ENCODE results near the gene BICRA. TPM values are rescaled to one million over a fixed set of nuclear protein-coding genes. Genes with fewer than 3 reads are reported as not detected.

Gene BICRA
- total and polyA plus RNA-seq, 9 of the 15 experiments (the other 6 are each of a cell fraction or from before 2014, with no cell fraction given): 0.01 to 8.8 (median 1.2) TPM

DNA sequence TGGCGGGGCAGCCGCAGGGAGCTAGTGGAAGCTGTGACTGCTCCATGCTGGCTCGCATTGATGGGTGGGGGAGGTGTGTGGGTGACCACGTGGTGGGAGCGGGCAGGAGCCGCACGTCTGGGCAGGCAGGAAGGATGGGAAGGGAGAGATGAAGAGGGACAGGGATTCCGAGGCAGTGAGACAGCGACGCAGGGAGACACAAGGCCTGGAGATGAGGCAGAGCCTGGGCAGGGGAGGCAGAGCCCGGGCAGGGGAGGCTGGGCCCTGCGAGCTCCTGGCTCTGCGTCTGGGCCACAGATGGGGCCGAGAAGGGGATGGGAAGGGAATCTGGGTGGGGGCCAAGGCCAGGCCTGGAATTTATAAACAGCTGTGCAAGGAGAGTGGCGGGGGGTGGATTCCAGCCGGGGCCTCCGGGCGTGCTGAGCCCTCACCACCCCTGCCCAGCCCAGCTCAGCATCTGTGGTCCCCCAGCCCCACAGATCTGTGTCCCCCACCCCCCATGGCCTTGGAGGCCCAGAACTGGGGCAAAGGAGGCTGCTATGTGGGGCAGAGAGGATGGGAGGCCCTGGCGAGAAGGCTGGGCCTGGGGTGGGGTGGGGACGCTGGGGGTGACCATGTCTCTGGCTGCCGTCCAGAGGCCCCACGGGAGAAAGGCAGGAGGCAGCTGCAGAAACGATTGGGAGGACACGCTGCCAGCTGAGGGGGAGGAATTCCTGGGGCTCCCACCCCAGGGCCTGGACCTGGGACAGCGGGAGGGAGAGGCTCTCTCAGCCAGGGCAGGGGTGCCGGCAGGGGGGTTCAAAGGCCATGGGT is 110.3 kb downstream of the BICRA start:
- Histone ChIP-seq H2AFZ (ENCODE audit: low read depth, low read length) (no peak overlapping the region), H3K9me3 (replicated peaks; ENCODE audit: control insufficient read depth, insufficient read depth, low read depth, low read length) (no peaks in the 10 kb centered on the region), H3K27ac (ENCODE audit: extremely low read depth, low read depth, low read length) (no peak overlapping the region), H4K20me1 (replicated peaks; ENCODE audit: control insufficient read depth, insufficient read depth, low read length) (no peaks in the 10 kb centered on the region), H3K9me1 (ENCODE audit: control insufficient read depth, insufficient read depth, low read length) (peaks cover 2% of the 10 kb centered on the region), H3K27me3 (ENCODE audit: control insufficient read depth in 2 of 2, insufficient read depth in 2 of 2, low read length in 2 of 2) (no peaks in the 10 kb centered on the region), H3K4me2 (ENCODE audit: insufficient read depth, low read length) (no peak overlapping the region), H3K9ac (ENCODE audit: insufficient read depth in 1 of 2, low read depth in 2 of 2, low read length in 2 of 2) (peak overlapping the region in 1 of 2 experiments; percentile 80; a peak in 2 of 4 replicates), H3K79me2 (ENCODE audit: control insufficient read depth, insufficient read depth, low read length) (peaks cover 13% of the 10 kb centered on the region), H3K4me1 (replicated peaks in 1 of 2; ENCODE audit: control insufficient read depth in 2 of 2, insufficient read depth in 2 of 2, low read length in 2 of 2) (peaks cover 14 to 37% of the 10 kb centered on the region in 2 experiments), H3K4me3 (no peak overlapping the region), H3K36me3 (ENCODE audit: control insufficient read depth, insufficient read depth, low read length) (peaks cover 21% of the 10 kb centered on the region; the same call in 2 of the 3 replicates)
- FAIRE-seq (no peak), DNase-seq (ENCODE audit: extremely low read depth in 1 of 4, low spot score in 3 of 4) (no peak), ATAC-seq (no peak)
- no peak for TF ChIP-seq NRF1 (conservative IDR thresholded peaks at IDR 0.05 in 1 of 2, IDR thresholded peaks at IDR 0.05 in 1 of 2)
- no peak for TF ChIP-seq MECOM (CRISPR knock-in tag; IDR thresholded peaks at IDR 0.05)
- TF ChIP-seq ETS2 (tag; IDR thresholded peaks at IDR 0.05; ENCODE audit: borderline replicate concordance, poor library complexity, severe bottlenecking): no peak
- peak in 1 of 2 experiments; percentile 41; a peak in 1 of 4 replicates for TF ChIP-seq MNT (conservative IDR thresholded peaks at IDR 0.05)
- no peak for TF ChIP-seq SMC3 (conservative IDR thresholded peaks at IDR 0.05; ENCODE audit: insufficient read depth, low read depth, low read length)
- TF ChIP-seq POLR2G (IDR thresholded peaks at IDR 0.05; ENCODE audit: low read depth, low read length): peak; percentile 38; the same call in 1 of the 2 replicates
- TF ChIP-seq ZNF695 (CRISPR knock-in tag; IDR thresholded peaks at IDR 0.05): no peak
- TF ChIP-seq RBM15 (IDR thresholded peaks at IDR 0.05; ENCODE audit: insufficient read depth, low read length): no peak
- TF ChIP-seq RBFOX2 (IDR thresholded peaks at IDR 0.05; ENCODE audit: low read depth, low read length): peak; percentile 66
- TF ChIP-seq, protein P1, sequence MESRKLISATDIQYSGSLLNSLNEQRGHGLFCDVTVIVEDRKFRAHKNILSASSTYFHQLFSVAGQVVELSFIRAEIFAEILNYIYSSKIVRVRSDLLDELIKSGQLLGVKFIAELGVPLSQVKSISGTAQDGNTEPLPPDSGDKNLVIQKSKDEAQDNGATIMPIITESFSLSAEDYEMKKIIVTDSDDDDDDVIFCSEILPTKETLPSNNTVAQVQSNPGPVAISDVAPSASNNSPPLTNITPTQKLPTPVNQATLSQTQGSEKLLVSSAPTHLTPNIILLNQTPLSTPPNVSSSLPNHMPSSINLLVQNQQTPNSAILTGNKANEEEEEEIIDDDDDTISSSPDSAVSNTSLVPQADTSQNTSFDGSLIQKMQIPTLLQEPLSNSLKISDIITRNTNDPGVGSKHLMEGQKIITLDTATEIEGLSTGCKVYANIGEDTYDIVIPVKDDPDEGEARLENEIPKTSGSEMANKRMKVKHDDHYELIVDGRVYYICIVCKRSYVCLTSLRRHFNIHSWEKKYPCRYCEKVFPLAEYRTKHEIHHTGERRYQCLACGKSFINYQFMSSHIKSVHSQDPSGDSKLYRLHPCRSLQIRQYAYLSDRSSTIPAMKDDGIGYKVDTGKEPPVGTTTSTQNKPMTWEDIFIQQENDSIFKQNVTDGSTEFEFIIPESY (CRISPR knock-in tag; IDR thresholded peaks at IDR 0.05): 0 out of 2 replicates have a peak, but pooled peaks have one; percentile 11
- BruUV-seq (replicated peaks): no TSS peak
- ChIA-PET CTCF (ENCODE audit: low intra/inter-chr PET ratio) (no interaction called here), POLR2A (interaction anchor here (0.6 kb wide), 1 partner anchor 59 kb away, joined by 3 read pairs; the partner anchor contains the start of gene SELENOW)
- WGBS (ENCODE audit: insufficient coverage, low coverage, missing lambda C conversion rate): 62% methylated on average over 15 of the region's 26 CpGs
- intact Hi-C loops (cut with micrococcal nuclease) (no loop called here), in situ Hi-C loops (cut with MboI) (no loop called here)

All from K562 (cell line).